SK-N-SH treated with all-trans-retinoic acid at 6 μM for 48 hours (cell line): ENCODE data around the gene ZBTB38.

Source experiments
- ARNTL ChIP-seq: fragments of 450-650 bp; formaldehyde crosslinking; IDR thresholded peaks from 2 replicates; pipeline ENCODE4 v1.5.0; 2020; ENCODE audit warnings: low read depth, mild to moderate bottlenecking, moderate library complexity, borderline replicate concordance
- CREB5 ChIP-seq: fragments of 250-450 bp; sonication (Bioruptor Pico); IDR thresholded peaks from 2 replicates; pipeline ENCODE4 v1.5.1; 2020; ENCODE audit warnings: low read depth, mild to moderate bottlenecking, moderate library complexity
- RARB ChIP-seq: fragments of 250-450 bp; sonication (Bioruptor Pico); IDR thresholded peaks from 2 replicates; pipeline ENCODE4 v1.8.0; 2021; ENCODE audit warnings: mild to moderate bottlenecking, moderate library complexity
- SNAI2 ChIP-seq: fragments of 250-450 bp; sonication (Bioruptor Pico); IDR thresholded peaks from 2 replicates; pipeline ENCODE4 v1.5.0; 2020; ENCODE audit warnings: mild to moderate bottlenecking, moderate library complexity
- ZFP3 ChIP-seq: fragments of 250-450 bp; sonication (Bioruptor Pico); IDR thresholded peaks from 2 replicates; pipeline ENCODE4 v1.5.0; 2020; ENCODE audit warnings: mild to moderate bottlenecking, moderate library complexity
- ZFP30 ChIP-seq: fragments of 450-650 bp; formaldehyde crosslinking; IDR thresholded peaks from 2 replicates; pipeline ENCODE4 v1.5.0; 2022; ENCODE audit warnings: mild to moderate bottlenecking, moderate library complexity
- ZNF565 ChIP-seq: fragments of 450-650 bp; formaldehyde crosslinking; conservative IDR thresholded peaks from 2 replicates; pipeline ENCODE4 v1.5.0; 2020; ENCODE audit warnings: low read depth, mild to moderate bottlenecking, moderate library complexity

GRCh38 chr3:141377377-141377776 lies 9.1 kb downstream of the ZBTB38 start:
- no peak for TF ChIP-seq RARB (CRISPR knock-in tag)
- no peak for TF ChIP-seq ARNTL (CRISPR knock-in tag)
- no peak for TF ChIP-seq CREB5 (CRISPR knock-in tag)
- no peak for TF ChIP-seq ZFP30
- TF ChIP-seq SNAI2 (CRISPR knock-in tag), result no peak
- TF ChIP-seq ZNF565 (CRISPR knock-in tag), result no peak
- no peak for TF ChIP-seq ZFP3 (CRISPR knock-in tag)
